Measurements from ENCODE around the gene BCL2L14. TPM values are rescaled to one million over a fixed set of nuclear protein-coding genes. Genes with fewer than 3 reads are reported as not detected.

Gene BCL2L14, protein sequence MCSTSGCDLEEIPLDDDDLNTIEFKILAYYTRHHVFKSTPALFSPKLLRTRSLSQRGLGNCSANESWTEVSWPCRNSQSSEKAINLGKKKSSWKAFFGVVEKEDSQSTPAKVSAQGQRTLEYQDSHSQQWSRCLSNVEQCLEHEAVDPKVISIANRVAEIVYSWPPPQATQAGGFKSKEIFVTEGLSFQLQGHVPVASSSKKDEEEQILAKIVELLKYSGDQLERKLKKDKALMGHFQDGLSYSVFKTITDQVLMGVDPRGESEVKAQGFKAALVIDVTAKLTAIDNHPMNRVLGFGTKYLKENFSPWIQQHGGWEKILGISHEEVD
- total RNA-seq, result 10 to 100 TPM; 54.4 to 57.6 TPM
- long read RNA-seq, transcript BCL2L14-203 (6 exons, 1,897 nt), result major isoform, 12 of 30 reads
- long read RNA-seq, partial matches to known transcripts, result 2 of 30 reads
- long read RNA-seq, other reads (novel, unspliced or antisense), result 13 of 30 reads

DNA sequence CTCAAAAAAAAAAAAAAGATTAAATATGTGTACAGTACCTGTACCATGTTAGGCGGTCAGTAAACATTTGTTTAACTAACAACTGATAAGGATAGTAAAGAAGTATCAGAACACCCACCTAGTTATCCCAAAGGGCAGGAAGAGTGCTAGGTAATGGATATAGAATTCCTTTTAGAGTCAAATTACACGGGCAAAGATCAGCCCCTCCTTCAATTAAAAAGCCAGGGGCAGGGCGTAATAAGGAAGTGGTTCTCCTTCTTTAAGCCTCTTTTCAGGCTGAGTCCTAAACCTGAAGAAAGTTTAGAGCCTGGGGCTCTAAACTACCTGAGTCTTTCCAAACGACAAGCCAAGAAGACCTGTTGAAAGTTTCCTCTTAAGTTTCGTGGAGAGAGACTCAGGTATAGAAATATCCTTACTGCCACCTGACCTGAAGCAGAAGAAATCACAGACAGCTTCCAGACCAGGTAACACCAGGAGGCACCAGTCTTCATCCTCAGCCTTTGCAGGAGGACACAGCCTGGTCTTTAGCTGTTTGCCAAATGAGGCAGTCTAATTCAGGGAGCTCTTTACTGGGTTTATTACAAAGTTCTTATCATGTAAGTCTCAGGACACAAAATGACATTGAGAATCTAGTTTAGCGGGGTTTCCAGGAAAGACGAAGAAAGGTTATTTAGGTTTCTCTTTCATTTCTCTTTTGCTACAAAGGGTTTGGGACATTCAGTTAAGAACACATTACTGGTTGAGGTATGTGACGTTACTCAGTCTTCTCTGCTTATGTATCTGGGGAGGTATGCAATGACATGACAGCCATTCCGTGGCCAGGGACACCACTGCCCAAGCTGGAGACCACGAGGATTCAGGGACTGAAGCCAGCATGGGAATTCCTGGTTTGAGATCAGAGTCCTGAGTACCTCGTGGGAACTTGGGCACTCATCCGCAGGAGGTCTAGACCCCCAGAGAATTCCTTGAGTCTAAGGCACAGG lies at the start of gene BCL2L14:
Gene BCL2L14 (plus strand): TSS at position 266 of the 983 bp plus-strand sequence. CDS start 8,367 bp downstream, outside the sequence.
- ATAC-seq (peak; percentile 75), DNase-seq (peak; percentile 26 to 48)
- intact Hi-C loops (cut with DNase I, micrococcal nuclease), result no loop called here

DNA sequence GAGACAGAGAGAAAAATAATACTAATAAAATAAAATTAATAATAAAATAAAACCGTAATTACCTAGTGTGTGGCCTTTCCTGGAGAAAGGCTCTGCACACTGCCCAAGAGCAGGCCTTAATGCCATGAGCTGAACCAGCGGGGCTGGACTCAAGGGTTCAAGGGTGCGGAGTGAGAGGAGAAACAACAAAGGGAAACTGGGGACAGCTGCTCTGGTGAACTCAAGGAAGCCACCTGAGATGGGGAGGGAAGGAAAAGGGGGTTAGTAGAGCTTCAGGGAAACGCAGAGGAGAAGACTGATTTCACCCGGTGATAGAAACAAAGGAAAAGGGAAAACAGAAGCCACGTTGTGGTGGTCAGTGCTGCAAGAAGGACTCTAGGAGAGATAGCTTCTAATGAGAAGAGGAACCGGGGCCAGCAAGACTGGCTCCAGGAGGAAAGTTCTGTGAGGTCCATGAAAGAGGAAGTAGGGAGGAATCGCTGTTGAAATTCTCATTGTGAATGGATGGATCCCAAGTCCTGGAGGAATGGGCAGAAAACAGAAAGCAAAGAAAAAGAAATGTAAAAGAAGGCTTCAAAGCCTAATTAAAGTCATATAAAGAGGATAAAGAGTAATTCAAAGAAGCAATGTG lies 48.3 kb upstream of the BCL2L14 start:
- ATAC-seq (no peak), DNase-seq (no peak)
- intact Hi-C loops (cut with DNase I, micrococcal nuclease), result no loop called here

DNA sequence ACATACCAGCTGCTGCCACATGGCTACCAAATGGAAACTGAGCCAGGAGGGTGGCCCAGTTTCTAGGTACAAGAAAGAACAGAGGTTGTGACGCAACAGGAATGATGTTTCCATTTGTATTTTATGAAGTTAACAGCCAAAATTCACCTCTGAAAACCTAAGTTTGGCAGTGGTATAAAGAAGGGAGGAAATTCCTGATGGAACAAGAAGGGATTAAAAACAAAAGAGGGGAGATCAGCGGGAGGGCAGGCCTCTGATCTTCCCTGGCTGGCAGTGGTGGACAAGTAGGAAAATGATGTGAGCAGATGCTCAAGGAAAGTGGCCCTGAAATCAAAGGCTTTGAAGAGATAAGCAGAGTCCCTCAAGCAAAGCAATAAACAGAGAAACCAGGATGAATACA lies 47.3 kb upstream of the BCL2L14 start:
- no peak for ATAC-seq
- DNase-seq, result no peak
- intact Hi-C loops (cut with DNase I, micrococcal nuclease), result no loop called here

GRCh38 chr12:12024911-12025682 lies 45.6 kb upstream of the BCL2L14 start:
- DNase-seq (peak; percentile 69 to 70), ATAC-seq (peak; percentile 63)
- intact Hi-C loops (cut with DNase I, micrococcal nuclease), result no loop called here

DNA sequence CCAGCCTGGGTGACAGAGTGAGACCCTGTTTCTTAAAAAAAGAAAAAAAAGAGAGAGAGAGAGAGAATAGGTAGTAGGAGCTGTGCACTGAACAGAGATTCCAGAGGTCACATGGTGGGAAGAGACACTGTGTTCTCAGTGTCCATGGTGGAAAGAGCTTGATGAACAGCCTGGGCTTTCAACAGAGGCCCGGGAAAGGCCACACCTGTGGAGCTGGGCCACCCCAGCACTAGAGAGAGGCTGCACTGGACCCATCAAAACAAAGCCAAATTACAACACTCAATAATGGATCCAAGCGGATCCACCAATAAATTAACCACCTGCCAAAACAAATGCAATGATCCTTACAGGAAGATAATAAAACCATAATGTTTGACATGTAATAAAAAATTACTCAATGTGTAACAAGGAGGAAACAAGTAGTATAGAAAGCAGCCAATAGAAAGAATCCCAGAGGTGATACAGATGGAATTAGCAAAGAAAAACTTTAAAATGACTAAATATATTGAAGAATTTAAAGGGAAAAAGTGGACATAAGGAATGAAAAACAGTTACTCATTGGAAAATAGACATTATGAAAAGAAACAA lies 44.8 kb upstream of the BCL2L14 start:
- ATAC-seq (peak; percentile 79), DNase-seq (peak in 1 of 2 donors; percentile 47)
- intact Hi-C loops (cut with DNase I, micrococcal nuclease), result no loop called here

- intact Hi-C loops (cut with DNase I, micrococcal nuclease), result no loop called here
- ATAC-seq, result no peak
- no peak for DNase-seq
Observed at GRCh38 chr12:12028668-12029402, 41.9 kb upstream of the BCL2L14 start.

- intact Hi-C loops (cut with DNase I, micrococcal nuclease), result loop anchor here in 1 of 2 donors (10.0 kb wide), 1 partner anchor 445 kb away; no protein-coding TSS in a partner anchor
- no peak for DNase-seq
- no peak for ATAC-seq
Observed at GRCh38 chr12:12029653-12030052, 41.1 kb upstream of the BCL2L14 start.

- intact Hi-C loops (cut with DNase I, micrococcal nuclease), result loop anchor here (2.0 to 10.0 kb wide), 2 partner anchors 448 to 452 kb away; no protein-coding TSS in a partner anchor
- DNase-seq (peak; percentile 44 to 53), ATAC-seq (peak; percentile 54)
Observed at GRCh38 chr12:12032260-12032791, 38.4 kb upstream of the BCL2L14 start.

GRCh38 chr12:12032851-12033797 lies 37.6 kb upstream of the BCL2L14 start:
- intact Hi-C loops (cut with DNase I, micrococcal nuclease), result loop anchor here (2.0 to 10.0 kb wide), 2 partner anchors 448 to 452 kb away; no protein-coding TSS in a partner anchor
- DNase-seq (peak; percentile 82 to 88), ATAC-seq (peak; percentile 86)

GRCh38 chr12:12033824-12034223 lies 36.9 kb upstream of the BCL2L14 start:
- DNase-seq (no peak), ATAC-seq (no peak)
- intact Hi-C loops (cut with DNase I, micrococcal nuclease), result loop anchor here (2.0 to 10.0 kb wide), 2 partner anchors 449 to 453 kb away; no protein-coding TSS in a partner anchor

GRCh38 chr12:12034344-12034743 lies 36.4 kb upstream of the BCL2L14 start:
- intact Hi-C loops (cut with DNase I, micrococcal nuclease), result loop anchor here in 1 of 2 donors (10.0 kb wide), 1 partner anchor 450 kb away; no protein-coding TSS in a partner anchor
- no peak for ATAC-seq
- no peak for DNase-seq

DNA sequence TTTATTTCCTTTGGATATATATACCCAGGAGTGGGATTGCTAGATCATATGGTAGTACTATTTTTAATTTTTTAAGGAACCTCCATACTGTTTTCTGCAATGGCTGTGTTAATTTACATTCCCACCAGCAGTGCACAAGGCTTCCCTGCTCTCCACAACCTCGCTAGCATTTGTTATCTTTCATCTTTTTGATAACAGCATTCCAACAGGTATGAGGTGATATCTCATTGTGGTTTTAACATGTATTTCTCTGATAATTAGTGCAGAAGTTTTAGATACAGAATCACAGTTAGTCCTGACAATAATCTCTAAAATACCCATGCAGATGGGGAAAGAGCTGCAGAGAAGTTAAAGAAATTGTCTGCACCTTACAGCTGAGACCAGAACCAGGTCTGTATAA lies 35.5 kb upstream of the BCL2L14 start:
- DNase-seq (no peak), ATAC-seq (no peak)
- intact Hi-C loops (cut with DNase I, micrococcal nuclease), result loop anchor here in 1 of 2 donors (10.0 kb wide), 1 partner anchor 450 kb away; no protein-coding TSS in a partner anchor

GRCh38 chr12:12036901-12037300 lies 33.8 kb upstream of the BCL2L14 start:
- ATAC-seq (no peak), DNase-seq (no peak)
- intact Hi-C loops (cut with DNase I, micrococcal nuclease), result loop anchor here in 1 of 2 donors (10.0 kb wide), 1 partner anchor 452 kb away; no protein-coding TSS in a partner anchor

- ATAC-seq, result peak; percentile 90
- peak in 1 of 2 donors; percentile 35 for DNase-seq
- intact Hi-C loops (cut with DNase I, micrococcal nuclease), result loop anchor here in 1 of 2 donors (10.0 kb wide), 1 partner anchor 455 kb away; no protein-coding TSS in a partner anchor
Observed at GRCh38 chr12:12039897-12040296, 30.8 kb upstream of the BCL2L14 start.

- ATAC-seq, result no peak
- no peak for DNase-seq
- intact Hi-C loops (cut with DNase I, micrococcal nuclease), result no loop called here
Observed at GRCh38 chr12:12046401-12046800, 24.3 kb upstream of the BCL2L14 start.

Data from left colon (tissue), 2 donors.